Motor neuron (in vitro differentiated cells): ENCODE results near the gene AK1. TPM values are rescaled to one million over a fixed set of nuclear protein-coding genes. Genes with fewer than 3 reads are reported as not detected.
"Not testable (repeated sequence)": the region's sequence is repeated elsewhere in the genome, so short reads cannot be mapped to it uniquely, and the experiment has no call there.

Experiments
- ATAC-seq, 8 experiments: fragments of 200-7000 bp; cut with Tn5 transposase; replicated peaks in 6 of 8; 2 replicates each; pipeline ENCODE4 v1.8.0; 2021; ENCODE audit warnings: mild to moderate bottlenecking in 8 of 8, moderate library complexity in 8 of 8
- H3K27ac ChIP-seq, 2 donors: fragments of 250-450 bp; sonication (Bioruptor Pico); 2 replicates each; pipeline ENCODE4 v1.9.0; 2021; ENCODE audit warnings: antibody characterized with exemption in 2 of 2, mild to moderate bottlenecking in 2 of 2, moderate library complexity in 1 of 2
- H3K4me1 ChIP-seq, 2 donors: fragments of 250-450 bp; sonication (Bioruptor Pico); replicated peaks in 1 of 2; 2 replicates each; pipeline ENCODE4 v1.6.1; 2021; ENCODE audit warnings: antibody characterized with exemption in 2 of 2, mild to moderate bottlenecking in 2 of 2, moderate library complexity in 1 of 2
- H3K4me3 ChIP-seq, 5 donors: fragments of 250-450 bp; sonication (Bioruptor Pico); 2 replicates each; pipeline ENCODE4 v1.9.0; 2021; ENCODE audit warnings: antibody characterized with exemption in 5 of 5, mild to moderate bottlenecking in 5 of 5, moderate library complexity in 4 of 5
- WGBS, 10 experiments: fragments of 450-650 bp; shearing (Covaris generic); methylation state at CpG; one replicate each; pipeline ENCODE4 v1.0.0; 2022; 5-methylcytosine and 5-hydroxymethylcytosine counted together
- in situ Hi-C, 9 experiments: fragments of 400-800 bp; cut with MboI; loops; one replicate each; pipeline ENCODE4 v1.15.0; 2021; ENCODE audit warnings: low sequenced_read_pairs in 9 of 9, low pct_unique_long_range_greater_than_20kb in 2 of 9; ENCODE audit not compliant: unreplicated experiment in 9 of 9
- total RNA-seq, 8 experiments: library from RNA; unstranded; fragments of 300-600 nt; gene quantifications; 2 replicates each; pipeline versions ENCODE4 v1.2.3 to v1.2.4, GENCODE V29; 2022

Gene AK1
- total RNA-seq, 8 experiments from 2014 or later: 27.8 to 238 (median 47.0) TPM

GRCh38 chr9:127846443-127847177, 30.9 kb downstream of the AK1 start:
- peak in 3 of 8 experiments; percentile 8 to 31 (median 19) for ATAC-seq
- in situ Hi-C loops: no loop called here
- Histone ChIP-seq H3K4me3 (no peak overlapping the region), H3K27ac (no peak overlapping the region), H3K4me1 (no peaks in the 10 kb centered on the region)
- WGBS, 10 experiments: 40 to 84% (median 83%) methylated on average over 1 to 6 of the region's 18 CpGs; no CpG with 5 or more reads in 7 of the 10 experiments

GRCh38 chr9:127845619-127846018, 31.9 kb downstream of the AK1 start:
- H3K27ac ChIP-seq, ATAC-seq, H3K4me3 ChIP-seq, H3K4me1 ChIP-seq, in situ Hi-C loops: not testable (repeated sequence)
- WGBS, 10 experiments: 87 to 100% (median 96%) methylated on average over 1 to 4 of the region's 4 CpGs; no CpG with 5 or more reads in 5 of the 10 experiments

- Histone ChIP-seq H3K4me3 (no peak overlapping the region), H3K27ac (no peak overlapping the region), H3K4me1 (no peaks in the 10 kb centered on the region)
- 48 to 100% (median 71%) methylated on average over 1 to 6 of the region's 16 CpGs; no CpG with 5 or more reads in 5 of the 10 experiments for WGBS, 10 experiments
- in situ Hi-C loops: no loop called here
- ATAC-seq: no peak
Observed at GRCh38 chr9:127844821-127845359, 32.6 kb downstream of the AK1 start.

DNA sequence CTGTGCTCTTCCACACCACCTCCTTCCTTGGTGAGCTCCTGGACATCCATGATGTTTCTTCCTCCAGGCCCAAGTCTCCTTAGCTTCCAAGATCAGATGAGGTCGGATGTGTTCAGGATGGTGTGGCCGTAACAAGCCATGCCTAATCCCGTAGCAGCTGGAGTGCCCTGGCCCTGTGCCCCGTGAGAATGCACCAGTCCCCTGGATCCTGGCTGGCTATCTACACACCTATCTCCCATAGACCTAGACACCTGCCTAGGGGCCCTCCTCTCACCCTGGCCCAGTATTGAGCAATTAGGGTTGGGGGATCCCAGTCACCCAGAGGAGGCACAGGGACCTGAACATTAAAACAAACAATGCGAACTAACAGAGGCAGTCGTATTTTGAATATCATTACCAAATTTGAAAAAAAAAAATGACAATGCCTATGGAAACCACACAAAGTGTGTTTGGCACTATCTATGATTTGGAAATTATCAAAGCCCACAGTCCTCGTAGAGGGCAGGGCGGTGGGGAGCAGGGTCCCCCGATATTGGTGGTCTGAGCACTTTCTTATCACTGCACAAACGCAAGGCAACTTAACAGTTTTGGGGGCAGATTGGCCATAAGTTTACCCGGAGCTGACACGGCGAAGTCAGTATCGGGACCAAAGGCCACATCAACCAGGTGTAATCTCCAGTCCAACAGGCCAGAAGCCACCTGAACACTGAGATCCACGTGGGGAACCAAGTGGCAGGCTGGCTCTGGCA, 36.2 kb downstream of the AK1 start:
- in situ Hi-C loops: no loop called here
- Histone ChIP-seq H3K27ac (no peak overlapping the region), H3K4me1 (peaks cover 5 to 8% of the 10 kb centered on the region in 2 donors), H3K4me3 (no peak overlapping the region)
- WGBS, 10 experiments: 60 to 94% (median 91%) methylated on average over 1 to 13 of the region's 15 CpGs; no CpG with 5 or more reads in 3 of the 10 experiments
- ATAC-seq: no peak

DNA sequence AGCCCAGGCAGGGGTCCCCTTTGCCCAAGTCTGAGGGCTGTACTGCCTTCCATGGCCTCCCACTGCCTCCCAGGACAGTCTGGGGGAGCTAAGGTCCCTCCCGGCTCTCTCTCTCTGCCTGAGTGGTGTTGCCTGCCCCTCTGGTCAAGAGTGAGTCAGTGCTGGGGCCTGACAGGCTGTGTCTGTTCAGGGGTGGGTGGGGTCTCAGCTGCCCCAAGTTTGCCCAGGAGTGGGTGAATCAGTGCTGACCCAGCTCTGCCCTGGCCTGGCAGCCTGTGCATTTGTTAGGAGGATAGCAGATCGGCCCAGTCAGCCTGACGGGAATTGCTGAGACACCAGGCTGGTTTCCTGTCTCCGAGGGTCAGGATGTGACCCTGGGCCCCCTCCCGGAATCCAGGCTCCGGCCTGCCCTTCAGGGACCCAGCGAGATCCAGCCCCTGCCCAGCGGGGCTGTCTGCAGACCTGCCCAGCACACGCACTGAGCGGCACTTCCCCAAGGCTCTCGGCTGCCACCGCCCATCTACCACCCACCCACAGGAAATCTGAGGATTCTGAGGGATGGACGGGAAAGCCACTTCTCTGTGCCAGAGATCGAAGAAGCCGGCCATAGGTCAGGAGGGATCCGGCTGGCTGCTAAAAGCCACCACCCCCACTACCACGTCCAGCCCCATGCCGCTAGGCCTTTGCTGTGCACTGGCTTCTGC, 38.9 kb downstream of the AK1 start:
- in situ Hi-C loops: no loop called here
- Histone ChIP-seq H3K27ac (no peak overlapping the region), H3K4me3 (no peak overlapping the region), H3K4me1 (peaks cover 10 to 14% of the 10 kb centered on the region in 2 donors)
- peak; percentile 29 to 86 (median 62) for ATAC-seq
- WGBS, 10 experiments: 13 to 100% (median 69%) methylated on average over 1 to 9 of the region's 18 CpGs; no CpG with 5 or more reads in 6 of the 10 experiments

- Histone ChIP-seq H3K4me3 (no peak overlapping the region), H3K27ac (no peak overlapping the region), H3K4me1 (peaks cover 10 to 14% of the 10 kb centered on the region in 2 donors)
- WGBS, 10 experiments: 51 to 100% (median 95%) methylated on average over 1 to 3 of the region's 4 CpGs; no CpG with 5 or more reads in 6 of the 10 experiments
- peak in 1 of 8 experiments; percentile 7 for ATAC-seq
- in situ Hi-C loops: no loop called here
Observed at GRCh38 chr9:127837346-127837745, 40.1 kb downstream of the AK1 start.

DNA sequence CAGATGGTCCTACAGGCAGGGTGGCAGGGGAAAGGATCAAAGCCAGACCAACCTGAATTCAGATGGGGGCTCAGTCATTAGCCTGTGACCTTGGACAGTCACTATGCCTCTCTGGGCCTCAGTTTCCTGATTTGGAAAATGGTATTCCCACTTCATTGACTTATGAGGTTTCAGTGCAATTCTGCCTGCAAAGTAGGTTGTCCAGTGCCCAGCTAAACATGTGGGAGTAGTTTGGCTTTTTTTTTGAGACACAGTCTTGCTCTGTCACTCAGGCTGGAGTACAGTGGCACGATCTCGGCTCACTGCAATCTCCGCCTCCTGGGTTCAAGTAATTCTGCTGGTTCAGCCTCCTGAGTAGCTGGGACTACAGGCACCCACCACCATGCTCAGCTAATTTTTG, 40.9 kb downstream of the AK1 start:
- ATAC-seq, in situ Hi-C loops, H3K27ac ChIP-seq, H3K4me3 ChIP-seq: not testable (repeated sequence)
- peaks cover 10 to 14% of the 10 kb centered on the region in 2 donors for H3K4me1 ChIP-seq
- 60 to 95% (median 90%) methylated on average over 2 to 3 of the region's 3 CpGs; no CpG with 5 or more reads in 5 of the 10 experiments for WGBS, 10 experiments

DNA sequence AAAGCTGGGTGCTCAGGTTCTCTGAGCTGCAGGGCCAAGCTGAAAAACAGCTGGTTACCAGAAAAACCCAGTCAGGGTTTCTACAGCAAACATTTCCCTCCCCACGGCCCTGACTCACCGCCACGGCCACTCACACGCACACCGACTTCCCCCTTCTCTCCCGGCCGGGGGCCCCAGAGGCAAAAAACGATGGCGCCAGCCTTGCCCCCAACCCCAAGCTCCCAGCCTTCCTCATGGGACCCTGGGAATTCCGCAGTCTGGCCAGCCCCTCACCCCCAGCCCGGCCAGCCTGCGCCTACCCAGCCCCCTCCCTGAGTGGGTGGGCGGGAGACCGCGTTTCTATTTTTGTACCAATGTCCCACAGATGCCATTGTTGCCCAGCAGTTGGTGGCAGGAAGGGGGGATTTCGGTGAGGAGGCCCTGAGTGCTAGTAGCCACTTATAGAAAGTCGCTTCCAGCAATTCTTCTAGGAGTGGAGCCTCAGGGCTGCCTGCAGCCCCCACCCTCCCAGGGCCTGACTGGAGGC, 41.4 kb downstream of the AK1 start:
- peak in 7 of 8 experiments; percentile 5 to 78 (median 71) for ATAC-seq
- Histone ChIP-seq H3K4me1 (peaks cover 10 to 14% of the 10 kb centered on the region in 2 donors), H3K27ac (no peak overlapping the region), H3K4me3 (no peak overlapping the region)
- 0 to 71% (median 57%) methylated on average over 1 to 2 of the region's 17 CpGs; no CpG with 5 or more reads in 7 of the 10 experiments for WGBS, 10 experiments
- in situ Hi-C loops: no loop called here

- Histone ChIP-seq H3K4me1 (peaks cover 10 to 16% of the 10 kb centered on the region in 2 donors), H3K4me3 (no peak overlapping the region), H3K27ac (no peak overlapping the region)
- in situ Hi-C loops: no loop called here
- ATAC-seq: no peak
- WGBS, 10 experiments: 11 to 100% (median 92%) methylated on average over 1 of the region's 1 CpG; no CpG with 5 or more reads in 2 of the 10 experiments
Observed at GRCh38 chr9:127833555-127833954, 43.9 kb downstream of the AK1 start.

DNA sequence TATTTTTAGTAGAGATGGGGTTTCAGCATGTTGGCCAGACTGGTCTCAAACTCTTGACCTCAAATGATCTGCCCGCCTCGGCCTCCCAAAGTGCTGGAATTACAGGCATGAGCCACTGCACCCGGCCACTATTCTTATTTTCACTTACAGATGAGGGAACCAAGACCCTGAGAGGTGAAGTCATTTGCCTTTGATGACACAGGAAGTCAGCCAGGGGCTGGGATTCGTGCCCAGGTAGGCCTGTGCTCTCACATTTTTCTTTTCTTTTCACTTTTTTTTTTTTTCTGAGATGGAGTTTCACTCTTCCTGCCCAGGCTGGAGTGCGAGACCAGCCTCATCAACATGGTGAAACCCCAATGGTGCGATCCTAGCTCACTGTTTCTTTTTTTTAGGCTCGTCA, 45.2 kb downstream of the AK1 start:
- Histone ChIP-seq H3K4me3 (no peak overlapping the region), H3K4me1 (peaks cover 9 to 13% of the 10 kb centered on the region in 2 donors), H3K27ac (no peak overlapping the region)
- no peak for ATAC-seq
- in situ Hi-C loops: no loop called here
- 0 to 94% (median 80%) methylated on average over 1 to 4 of the region's 7 CpGs; no CpG with 5 or more reads in 1 of the 10 experiments for WGBS, 10 experiments

- peaks cover 3 to 10% of the 10 kb centered on the region in 2 donors for H3K4me1 ChIP-seq
- no peak overlapping the region for H3K27ac ChIP-seq
- in situ Hi-C loops: no loop called here
- 58 to 100% (median 90%) methylated on average over 1 to 4 of the region's 6 CpGs; no CpG with 5 or more reads in 1 of the 10 experiments for WGBS, 10 experiments
- H3K4me3 ChIP-seq: no peak overlapping the region
- ATAC-seq: no peak
Observed at GRCh38 chr9:127829205-127829906, 48.1 kb downstream of the AK1 start.
